K562 treated with DMSO at 1 percent for 4 hours (cell line): Measurements from ENCODE around the gene PKIG. TPM values are rescaled to one million over a fixed set of nuclear protein-coding genes. Genes with fewer than 3 reads are reported as not detected.

ENCODE experiments used
- total RNA-seq: library from RNA; unstranded; fragments of 300-600 nt; gene quantifications from 2 replicates; pipeline ENCODE4 v1.2.3, GENCODE V29; 2022; ENCODE audit not compliant: insufficient read depth

Gene PKIG
- total RNA-seq, result 4.5 and 6.1 TPM in 2 replicates

GRCh38 chr20:44582311-44583025 is at the start of gene PKIG:
Gene PKIG, plus strand, starts transcription at chr20:44582579. Its CDS starts 31,978 bp downstream, at chr20:44614557.

GRCh38 chr20:44651684-44652423 is 69.5 kb downstream of the PKIG start, which contains the start of gene ADA:
Gene ADA, minus strand, starts transcription at chr20:44651699. Its CDS starts 92 bp downstream, at chr20:44651607.

Other genes starting within 250 kb of the PKIG start
- not detected in 2 replicates for gene R3HDML, start 245.5 kb upstream of the PKIG start, total RNA-seq
- gene HNF4A, start 226.9 kb upstream of the PKIG start, total RNA-seq, result 0.35 TPM in 1 of 2 replicates, not detected in the other
- 1.3 and 4.1 TPM in 2 replicates for gene TTPAL, start 106.7 kb upstream of the PKIG start, total RNA-seq
- gene SERINC3, start 60.5 kb upstream of the PKIG start, total RNA-seq, result 40.5 and 50.9 TPM in 2 replicates
- gene ADA, start 69.1 kb downstream of the PKIG start, total RNA-seq, result 2.7 and 2.8 TPM in 2 replicates
- not detected in 2 replicates for gene CCN5, start 132.8 kb downstream of the PKIG start, total RNA-seq
- gene KCNK15, start 163.3 kb downstream of the PKIG start, total RNA-seq, result 0.23 and 1.3 TPM in 2 replicates
- gene RIMS4, start 228.0 kb downstream of the PKIG start, total RNA-seq, result not detected in 2 replicates